GM18870 (cell line): ENCODE measurements around the gene GLIPR2.
"Not testable (repeated sequence)": the region's sequence is repeated elsewhere in the genome, so short reads cannot be mapped to it uniquely, and the experiment has no call there.

ENCODE experiments used
- ATAC-seq: cut with Tn5 transposase; IDR thresholded peaks from one replicate; pipeline ENCODE4 v1.9.1; 2021; ENCODE audit warnings: moderate library complexity; ENCODE audit not compliant: unreplicated experiment

GLIPR2 gene

DNA sequence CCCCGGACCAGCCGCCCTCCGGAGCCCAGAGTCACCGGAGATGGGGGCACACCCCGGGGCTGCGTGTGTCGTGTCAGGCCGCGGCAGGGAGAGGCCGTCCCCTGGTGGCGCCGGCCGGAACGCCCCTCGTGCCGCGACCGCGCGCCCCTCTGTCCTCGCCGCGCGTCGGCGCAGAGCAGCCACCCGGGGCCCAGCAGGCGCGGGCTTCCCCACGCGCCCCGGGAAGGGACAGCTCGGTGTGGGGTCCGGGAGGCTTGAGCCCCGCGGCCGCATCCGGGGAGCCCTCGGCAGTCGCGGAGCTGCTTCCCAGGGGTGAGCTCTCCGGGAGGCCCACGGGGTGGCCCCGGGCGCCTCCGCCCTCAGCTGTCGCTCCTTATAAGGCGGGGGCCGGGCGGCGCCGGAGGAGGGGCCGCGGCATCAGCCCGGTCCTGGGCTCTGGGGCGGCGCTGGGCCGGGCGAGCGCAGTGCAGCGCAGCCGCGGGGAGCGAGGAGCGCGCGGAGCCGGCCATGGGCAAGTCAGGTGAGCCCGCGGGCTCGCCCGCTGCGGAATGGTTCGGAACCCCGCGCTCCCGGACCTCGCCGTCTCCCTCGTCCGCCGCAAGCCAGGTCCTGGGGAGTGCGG, at the start of gene GLIPR2:
GLIPR2 (plus strand) TSS at position 462 of the 622 bp plus-strand sequence; CDS start at position 508, 46 bp downstream.
- peak; percentile 75 for ATAC-seq

DNA sequence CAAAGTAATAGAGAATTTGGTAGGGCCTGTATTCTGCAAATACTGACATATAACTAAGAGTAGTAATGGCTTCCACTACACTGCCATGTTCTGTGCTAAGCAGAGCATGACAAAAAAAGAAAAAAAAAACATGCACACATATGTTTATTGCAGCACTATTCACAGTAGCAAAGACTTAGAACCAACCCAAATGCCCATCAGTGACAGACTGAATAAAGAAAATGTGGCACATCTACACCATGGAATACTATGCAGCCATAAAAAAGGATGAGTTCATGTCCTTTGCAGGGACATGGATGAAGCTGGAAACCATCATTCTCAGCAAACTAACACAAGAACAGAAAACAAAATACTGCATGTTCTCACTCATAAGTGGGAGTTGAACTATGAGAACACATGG, 49.5 kb upstream of the GLIPR2 start:
- ATAC-seq = not testable (repeated sequence)

GRCh38 chr9:36088020-36088419, 48.5 kb upstream of the GLIPR2 start:
- no peak for ATAC-seq

DNA sequence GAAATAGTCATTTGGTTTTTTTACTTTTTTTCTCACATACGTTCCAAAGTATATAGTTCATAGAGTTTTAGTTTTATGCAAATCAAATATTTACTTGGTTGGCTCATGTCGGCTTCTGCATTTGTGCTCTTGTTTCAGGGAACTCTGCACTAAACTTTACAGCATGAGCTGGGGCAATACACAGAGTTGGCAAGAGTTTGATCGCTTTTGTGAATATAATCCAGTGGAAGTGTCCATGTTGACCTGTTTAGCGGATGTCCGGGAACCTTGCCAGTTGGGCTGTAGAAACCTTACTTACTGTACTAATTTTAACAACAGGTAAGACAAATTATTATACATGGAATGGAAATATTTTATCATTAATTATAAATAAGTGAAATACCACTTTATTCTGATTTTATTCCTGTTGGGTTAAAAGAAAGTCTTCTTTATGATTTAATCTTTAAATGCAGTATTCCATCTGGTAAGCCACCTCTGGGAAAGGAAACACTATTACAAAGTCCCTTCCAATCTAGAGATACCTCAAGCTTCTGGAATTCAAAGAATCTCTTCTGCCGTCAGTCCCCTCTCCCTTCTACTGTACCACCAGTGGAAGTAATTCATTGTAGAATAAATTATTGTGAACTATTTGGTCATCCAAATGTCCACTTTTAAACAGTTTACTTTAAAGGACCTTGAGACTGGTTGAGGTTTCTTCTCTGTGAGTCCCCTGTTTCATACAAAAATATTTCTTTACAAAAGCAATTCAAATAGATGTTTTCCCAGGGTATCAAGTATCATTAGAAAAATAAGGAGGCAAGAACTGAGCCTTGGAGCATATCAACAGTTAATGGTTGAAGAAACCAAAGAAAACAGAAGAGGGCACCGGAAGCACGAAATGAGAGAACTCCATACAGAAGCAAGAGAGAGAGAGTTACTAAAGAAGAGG, 45.2 kb upstream of the GLIPR2 start:
- ATAC-seq = no peak

- no peak for ATAC-seq
Measured at GRCh38 chr9:36092014-36092413, 44.5 kb upstream of the GLIPR2 start.

GRCh38 chr9:36092509-36093215, 43.9 kb upstream of the GLIPR2 start:
- ATAC-seq = peak; percentile 84

DNA sequence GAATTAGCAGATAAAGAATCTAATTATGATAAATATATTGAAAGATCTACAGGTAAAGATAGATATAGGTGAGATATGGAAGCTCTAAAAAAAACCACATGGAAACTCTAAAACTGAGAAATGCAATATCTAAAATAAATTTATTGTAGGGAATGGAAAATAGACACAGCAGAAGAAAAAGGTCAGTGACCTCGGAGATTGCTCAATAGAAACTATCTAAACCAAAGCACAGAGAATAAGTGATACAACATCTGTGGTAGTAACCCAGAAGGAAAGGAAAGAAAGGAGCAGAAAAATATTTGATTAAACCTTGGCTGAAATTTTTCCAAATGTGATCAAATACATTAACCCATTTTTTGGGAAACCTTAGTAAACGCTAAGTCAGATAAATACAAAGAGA, 43.1 kb upstream of the GLIPR2 start:
- ATAC-seq = no peak

DNA sequence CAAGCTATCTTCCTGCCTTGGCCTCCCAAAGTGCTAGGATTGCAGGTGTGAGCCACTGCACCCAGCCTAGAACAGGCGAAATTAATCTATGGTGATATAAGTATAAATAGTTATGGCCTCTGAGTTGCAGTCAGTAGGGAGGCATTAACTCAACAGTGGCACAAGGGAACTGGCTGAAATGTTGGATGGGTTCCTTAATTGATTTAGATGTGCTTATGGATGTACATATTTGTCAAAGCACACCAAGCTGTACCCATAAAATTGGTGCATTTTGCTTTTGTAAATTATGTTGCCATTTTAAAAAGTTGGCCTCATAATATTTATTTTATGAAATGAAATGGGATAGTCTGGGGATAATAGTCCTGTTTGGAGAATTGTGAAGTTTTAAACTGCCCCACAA, 36.8 kb upstream of the GLIPR2 start:
- no peak for ATAC-seq

- no peak for ATAC-seq
Measured at GRCh38 chr9:36100532-36100931, 36.0 kb upstream of the GLIPR2 start.

- no peak for ATAC-seq
Measured at GRCh38 chr9:36101916-36102741, 34.4 kb upstream of the GLIPR2 start.

GRCh38 chr9:36102742-36103495, 33.6 kb upstream of the GLIPR2 start:
- ATAC-seq = no peak

GRCh38 chr9:36109071-36109470, 27.5 kb upstream of the GLIPR2 start:
- ATAC-seq = no peak

GRCh38 chr9:36110434-36110833, 26.1 kb upstream of the GLIPR2 start:
- no peak for ATAC-seq

GRCh38 chr9:36112516-36112915, 24.0 kb upstream of the GLIPR2 start:
- ATAC-seq = no peak

- ATAC-seq = no peak
Measured at GRCh38 chr9:36113999-36114398, 22.5 kb upstream of the GLIPR2 start.

- no peak for ATAC-seq
Measured at GRCh38 chr9:36116593-36116992, 19.9 kb upstream of the GLIPR2 start.

DNA sequence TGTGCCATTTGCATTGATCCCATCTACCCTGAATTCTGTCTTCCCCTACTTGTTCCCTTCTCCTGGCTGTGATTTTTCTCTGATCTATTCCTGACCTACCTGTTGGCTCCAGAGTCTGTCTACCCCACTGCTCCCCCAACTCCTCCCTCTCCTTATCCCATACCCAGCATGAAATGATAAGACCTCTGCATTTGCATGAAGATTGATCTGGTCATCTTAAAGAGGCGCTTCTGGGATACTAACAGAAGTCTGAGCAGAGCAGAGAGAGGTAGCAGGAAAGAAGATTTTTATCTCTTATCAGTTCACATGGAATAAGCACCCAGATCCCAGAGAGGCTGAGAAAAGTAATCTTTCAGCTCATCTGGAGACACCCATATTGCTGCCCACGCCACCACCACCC, 18.3 kb upstream of the GLIPR2 start:
- ATAC-seq = no peak

DNA sequence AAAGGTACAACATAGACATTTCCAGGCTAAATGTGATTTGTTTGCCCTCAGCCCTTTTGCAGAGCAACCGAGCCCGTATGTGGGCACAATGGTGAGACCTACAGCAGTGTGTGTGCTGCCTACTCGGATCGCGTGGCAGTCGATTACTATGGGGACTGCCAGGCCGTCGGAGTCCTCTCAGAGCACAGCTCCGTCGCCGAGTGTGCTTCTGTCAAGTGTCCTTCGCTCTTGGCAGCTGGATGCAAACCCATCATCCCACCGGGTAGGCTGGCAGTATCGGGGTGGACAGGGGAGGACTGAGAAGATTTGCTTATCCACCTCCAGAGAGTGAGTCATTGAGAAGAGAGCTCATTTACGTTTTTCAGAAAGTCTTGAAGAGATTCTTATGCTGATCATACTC, 17.8 kb upstream of the GLIPR2 start:
- ATAC-seq = no peak

GRCh38 chr9:36119476-36119875, 17.1 kb upstream of the GLIPR2 start:
- ATAC-seq = no peak

DNA sequence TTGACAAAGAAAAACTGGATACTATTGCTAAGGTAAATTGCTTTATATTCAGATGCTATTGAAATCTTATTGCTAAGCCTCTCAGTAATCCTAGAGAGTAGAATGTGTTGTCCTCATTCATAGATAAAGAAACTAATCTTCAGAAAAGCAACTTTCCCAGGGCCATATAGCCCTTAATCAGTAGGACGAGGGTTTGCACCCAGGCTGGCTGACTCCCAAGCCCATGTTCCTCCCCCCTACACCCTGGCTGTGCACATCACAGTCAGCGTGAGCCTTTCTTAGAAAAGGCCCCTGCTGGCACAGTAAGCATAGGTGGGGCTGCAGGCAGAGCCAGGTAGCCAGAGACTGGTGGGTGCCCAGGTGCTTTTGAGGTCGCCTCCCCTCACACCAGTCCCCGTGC, 15.8 kb upstream of the GLIPR2 start:
- ATAC-seq = no peak
